Stimulated activated CD4-positive, alpha-beta T cell treated with anti-CD3 and anti-CD28 coated beads, Interleukin-12 subunit alpha, Interleukin-12 subunit beta, amount 100 ng/mL, for 48 hours (primary cell): Measurements from ENCODE around the gene JTB.
"Not testable (repeated sequence)": the region's sequence is repeated elsewhere in the genome, so short reads cannot be mapped to it uniquely, and the experiment has no call there.

Experiments used
- DNase-seq, 3 donors: peaks; one replicate each; pipeline ENCODE4 v3.0.0-alpha.2; 2020; ENCODE audit warnings: low read depth in 2 of 3, low spot score in 1 of 3

The JTB gene

DNA sequence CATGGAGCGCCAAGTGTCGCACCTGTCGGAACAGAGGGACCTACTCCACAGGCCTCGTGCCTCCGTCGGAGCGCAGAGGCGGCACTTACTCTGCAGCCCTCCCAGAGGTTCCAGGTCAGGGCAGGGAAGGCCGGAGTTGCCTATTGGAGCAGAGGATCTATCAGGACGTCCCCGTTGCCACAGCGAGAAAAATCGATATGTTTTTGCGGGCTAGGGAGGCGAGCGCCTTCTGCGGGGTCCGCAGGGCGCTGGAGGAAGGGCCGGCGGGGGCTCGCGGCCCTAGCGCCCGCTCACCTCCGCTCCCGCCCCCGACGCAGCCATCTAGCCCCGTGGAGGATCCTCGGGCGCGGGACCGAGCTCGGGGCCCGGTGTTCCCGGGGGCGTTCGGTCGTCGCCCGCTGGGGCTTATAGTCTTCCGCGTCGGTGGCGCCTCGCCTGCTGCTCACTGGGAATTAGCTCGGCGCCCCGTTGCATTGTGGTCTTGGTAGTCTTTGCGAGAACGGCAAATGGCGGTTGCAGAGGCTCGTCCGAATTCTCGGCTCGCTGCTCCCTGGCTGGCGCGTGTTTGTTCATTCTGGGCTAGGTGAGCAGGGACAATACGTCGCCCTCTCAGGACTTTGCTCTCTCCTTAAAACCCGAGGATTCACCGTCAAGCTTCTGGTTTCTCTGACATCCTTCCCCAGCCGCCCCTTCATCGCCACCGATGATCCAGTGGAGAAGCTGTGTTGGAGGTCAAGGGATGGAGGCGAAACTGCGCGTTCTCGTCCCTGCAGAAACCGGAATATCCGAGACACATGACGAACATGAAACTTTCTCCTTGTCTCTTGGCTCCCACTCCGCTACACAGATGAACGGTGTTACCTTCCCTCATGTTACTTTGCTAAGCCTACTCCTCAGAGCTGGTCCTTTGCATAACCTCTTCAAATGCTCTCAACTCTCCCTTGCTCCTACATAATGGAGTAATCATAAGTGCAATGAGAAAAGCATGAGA lies at the start of gene JTB:
Gene JTB (minus strand): TSS at position 425 of the 991 bp plus-strand sequence. CDS start 422 bp downstream, at position 3.
- DNase-seq = peak; percentile 72 to 83 (median 78)

DNA sequence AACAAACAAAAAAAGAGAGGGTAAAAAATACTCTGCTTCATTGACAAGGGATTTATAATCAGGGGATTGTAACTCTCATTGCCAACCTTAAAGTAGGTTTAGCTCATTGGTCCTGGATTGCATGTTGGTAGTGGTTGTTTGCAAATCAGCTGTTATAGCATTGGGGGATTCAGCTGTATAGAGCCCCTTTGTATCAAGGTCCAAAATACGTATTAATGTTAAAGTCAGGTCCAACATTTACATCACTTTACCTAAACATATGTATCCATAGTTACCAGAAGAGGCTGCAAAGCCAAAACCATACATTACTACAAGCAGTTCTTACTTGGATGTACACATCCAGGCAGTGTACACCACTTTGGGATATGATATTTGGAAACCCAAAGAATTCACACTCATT lies 42.5 kb upstream of the JTB start:
- no peak for DNase-seq

DNA sequence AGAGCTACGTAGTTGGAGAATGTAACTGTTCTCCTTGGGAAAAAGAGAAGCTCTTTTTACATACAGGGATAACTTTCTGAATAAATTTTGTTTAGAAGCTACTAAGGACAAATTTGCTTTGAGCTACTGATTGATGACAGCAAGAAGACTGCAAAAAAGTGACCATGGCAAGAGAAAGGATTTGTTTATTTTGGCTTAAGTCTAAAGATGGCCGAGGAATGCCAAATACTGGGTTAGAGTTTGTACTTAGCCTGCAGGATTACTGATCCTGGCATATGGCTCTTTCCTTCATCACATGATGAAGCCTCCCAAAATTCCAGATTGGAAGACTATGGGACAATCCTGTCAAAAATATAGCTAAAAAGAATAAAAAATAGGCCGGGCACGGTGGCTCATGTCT lies 41.8 kb upstream of the JTB start:
- no peak for DNase-seq

- no peak for DNase-seq
Measured at GRCh38 chr1:154014154-154014907, 36.9 kb upstream of the JTB start.

- not testable (repeated sequence) for DNase-seq
Measured at GRCh38 chr1:154012543-154012942, 35.1 kb upstream of the JTB start.

GRCh38 chr1:154012129-154012528 lies 34.7 kb upstream of the JTB start:
- DNase-seq = no peak

GRCh38 chr1:154006136-154006535 lies 28.7 kb upstream of the JTB start:
- no peak for DNase-seq

DNA sequence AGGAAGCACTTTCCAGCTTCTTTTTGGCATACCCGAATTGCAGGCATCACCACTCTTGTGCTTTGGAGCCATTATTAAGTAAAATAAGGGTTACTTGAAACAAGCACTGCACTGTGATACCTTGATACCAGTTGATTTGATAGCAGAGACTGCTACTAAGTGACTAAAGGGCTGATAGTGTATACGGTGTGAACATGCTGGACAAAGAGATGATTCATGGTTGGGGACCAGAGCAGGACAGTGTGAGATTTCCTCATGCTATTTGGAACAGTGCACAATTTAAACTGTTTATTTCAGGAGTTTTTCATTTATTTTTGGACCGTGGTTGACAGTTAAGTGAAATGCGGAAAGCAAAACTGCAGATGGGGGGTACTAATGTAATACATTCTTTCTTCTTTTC lies 22.9 kb upstream of the JTB start:
- DNase-seq = no peak

DNA sequence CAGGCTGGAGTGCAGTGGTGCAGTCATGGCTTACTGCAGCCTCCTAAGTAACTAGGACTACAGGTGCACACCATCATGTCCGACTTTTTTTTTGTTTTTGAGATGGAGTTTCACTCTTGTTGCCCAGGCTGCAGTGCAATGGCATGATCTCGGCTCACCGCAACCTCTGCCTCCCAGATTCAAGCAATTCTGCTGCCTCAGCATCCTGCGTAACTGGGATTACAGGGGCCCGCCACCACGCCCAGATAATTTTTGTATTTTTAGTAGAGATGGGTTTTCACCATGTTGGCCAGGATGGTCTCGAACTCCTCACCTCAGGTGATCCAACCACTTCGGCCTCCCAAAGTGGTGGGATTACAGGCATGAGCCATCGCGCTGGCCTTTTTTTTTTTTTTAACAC lies 19.4 kb upstream of the JTB start:
- DNase-seq = not testable (repeated sequence)

GRCh38 chr1:153995640-153996039 lies 18.2 kb upstream of the JTB start:
- no peak for DNase-seq

DNA sequence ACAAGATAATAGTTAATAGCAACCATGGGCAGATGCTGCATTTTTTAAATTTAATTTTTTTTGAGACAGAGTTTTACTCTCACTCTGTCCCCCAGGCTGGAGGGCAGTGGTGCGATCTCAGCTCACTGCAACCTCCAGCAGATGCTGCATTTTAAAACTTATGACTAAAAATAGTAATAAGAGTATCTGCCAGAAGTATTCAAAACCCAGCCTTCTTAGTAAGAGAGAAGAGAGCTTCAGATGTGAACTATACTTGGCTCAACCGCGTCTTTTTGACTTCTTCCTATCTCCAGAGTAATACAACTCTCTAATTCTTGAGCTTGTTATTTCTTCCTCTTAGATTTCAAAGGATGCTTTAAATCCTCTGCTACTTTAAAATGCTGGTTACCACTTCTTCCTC lies 17.7 kb upstream of the JTB start:
- DNase-seq = no peak

GRCh38 chr1:153991806-153992205 lies 14.3 kb upstream of the JTB start:
- no peak for DNase-seq

GRCh38 chr1:153991151-153991630 lies 13.7 kb upstream of the JTB start:
- no peak for DNase-seq

- peak; percentile 75 to 86 (median 78) for DNase-seq
Measured at GRCh38 chr1:153990468-153991150, 13.1 kb upstream of the JTB start, which contains the start of gene RPS27. Gene RPS27, plus strand, starts transcription at chr1:153990762. Its CDS starts 35 bp downstream, at chr1:153990797.

- no peak for DNase-seq
Measured at GRCh38 chr1:153987621-153988020, 10.1 kb upstream of the JTB start.

GRCh38 chr1:153985941-153986761 lies 8.7 kb upstream of the JTB start, which contains the start of gene RAB13:
Gene RAB13, minus strand, starts transcription at chr1:153986339. Its CDS starts 103 bp downstream, at chr1:153986236.
- no peak for DNase-seq

DNA sequence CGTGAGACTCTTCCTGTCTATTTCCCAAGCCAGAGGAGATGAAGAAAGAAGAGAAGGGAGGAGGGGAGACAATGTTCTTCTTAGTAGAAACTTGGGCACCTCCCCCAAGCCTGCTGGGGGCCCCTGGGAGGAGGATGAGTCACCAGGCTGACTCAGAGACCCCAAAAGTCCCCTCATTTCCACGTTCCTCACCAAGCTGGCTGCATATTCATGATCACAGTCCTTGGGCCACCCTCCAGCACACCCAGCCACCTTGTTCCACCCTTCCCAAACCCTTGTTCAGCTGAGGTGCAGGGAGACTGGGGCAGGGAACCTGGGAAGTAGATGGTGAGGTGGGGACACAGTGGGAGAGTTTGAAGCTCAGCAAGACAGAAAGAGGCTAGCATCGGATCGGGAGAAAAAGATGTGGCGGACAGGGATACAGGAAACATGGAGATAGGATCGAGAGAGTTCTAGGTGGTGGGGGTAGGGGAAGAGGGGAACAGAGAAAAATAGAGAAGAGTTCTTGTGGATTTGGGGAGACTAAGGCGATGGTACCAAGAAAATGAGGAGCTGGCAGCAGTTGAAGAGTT lies 8.0 kb upstream of the JTB start:
- DNase-seq = no peak

GRCh38 chr1:153984123-153984894 lies 6.8 kb upstream of the JTB start:
- no peak for DNase-seq

DNA sequence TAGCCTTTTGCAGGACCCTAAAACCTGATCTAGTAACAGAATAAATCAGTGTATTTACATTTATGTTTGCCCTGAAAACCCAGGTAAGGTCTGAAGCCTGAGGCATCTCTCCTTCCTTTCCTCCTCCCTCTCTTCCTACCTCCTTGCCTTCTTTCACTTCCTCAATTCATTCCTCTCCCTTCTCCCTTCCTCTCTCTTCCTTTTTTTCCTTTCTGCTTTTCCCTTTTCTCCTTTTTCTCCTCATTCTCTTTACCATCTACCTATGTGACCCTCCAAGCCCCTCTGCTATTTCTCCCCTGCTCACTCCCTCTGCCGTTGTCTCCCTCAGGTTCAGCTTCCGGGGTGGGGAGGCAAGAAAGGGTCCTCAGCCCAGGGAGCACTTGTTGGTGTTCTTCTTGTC lies 4.3 kb upstream of the JTB start:
- DNase-seq = not testable (repeated sequence)
